Stomach (tissue), 4 donors: ENCODE measurements around the gene VPS54.

Experiments
- EP300 ChIP-seq: sonication (generic); formaldehyde crosslinking; IDR thresholded peaks from one replicate; pipeline ENCODE4 v1.6.1; 2017; ENCODE audit warnings: antibody characterized with exemption
- POLR2AphosphoS5 ChIP-seq, 3 donors: sonication (generic); formaldehyde crosslinking; IDR thresholded peaks; one replicate each; pipeline ENCODE4 v1.6.1; 2016; ENCODE audit warnings: antibody characterized with exemption in 3 of 3
- TF ChIP-seq, protein P1 (sequence below), 7 experiments: fragments of 450-650 bp in 4 of 7; fragments of 200-600 bp in 3 of 7; sonication (generic) in 3 of 7; IDR thresholded peaks; one replicate each; pipeline ENCODE4 v1.5.1; 2016 to 2019; ENCODE audit warnings: antibody characterized with exemption in 7 of 7, control low read depth in 2 of 7, mild to moderate bottlenecking in 1 of 7

DNA sequence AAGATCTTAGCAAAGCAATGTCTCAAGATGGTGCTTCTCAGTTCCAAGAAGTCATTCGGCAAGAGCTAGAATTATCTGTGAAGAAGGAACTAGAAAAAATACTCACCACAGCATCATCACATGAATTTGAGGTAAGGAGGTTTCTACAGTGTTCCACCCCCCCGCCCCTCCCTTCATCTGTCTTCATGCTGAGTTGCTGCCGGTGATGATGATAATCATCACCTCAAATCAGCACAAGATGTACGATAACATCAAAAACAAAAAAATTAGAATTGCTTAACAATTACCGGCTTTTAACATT lies 163.0 kb downstream of the VPS54 start:
- TF ChIP-seq, protein P1, sequence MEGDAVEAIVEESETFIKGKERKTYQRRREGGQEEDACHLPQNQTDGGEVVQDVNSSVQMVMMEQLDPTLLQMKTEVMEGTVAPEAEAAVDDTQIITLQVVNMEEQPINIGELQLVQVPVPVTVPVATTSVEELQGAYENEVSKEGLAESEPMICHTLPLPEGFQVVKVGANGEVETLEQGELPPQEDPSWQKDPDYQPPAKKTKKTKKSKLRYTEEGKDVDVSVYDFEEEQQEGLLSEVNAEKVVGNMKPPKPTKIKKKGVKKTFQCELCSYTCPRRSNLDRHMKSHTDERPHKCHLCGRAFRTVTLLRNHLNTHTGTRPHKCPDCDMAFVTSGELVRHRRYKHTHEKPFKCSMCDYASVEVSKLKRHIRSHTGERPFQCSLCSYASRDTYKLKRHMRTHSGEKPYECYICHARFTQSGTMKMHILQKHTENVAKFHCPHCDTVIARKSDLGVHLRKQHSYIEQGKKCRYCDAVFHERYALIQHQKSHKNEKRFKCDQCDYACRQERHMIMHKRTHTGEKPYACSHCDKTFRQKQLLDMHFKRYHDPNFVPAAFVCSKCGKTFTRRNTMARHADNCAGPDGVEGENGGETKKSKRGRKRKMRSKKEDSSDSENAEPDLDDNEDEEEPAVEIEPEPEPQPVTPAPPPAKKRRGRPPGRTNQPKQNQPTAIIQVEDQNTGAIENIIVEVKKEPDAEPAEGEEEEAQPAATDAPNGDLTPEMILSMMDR (IDR thresholded peaks at IDR 0.05): no peak
- TF ChIP-seq EP300 (no peak), POLR2AphosphoS5 (IDR thresholded peaks at IDR 0.05) (no peak)
